NCI-H187 (cell line): ENCODE data around the gene PLBD2.

Source experiments
- DNase-seq, 2 experiments: peaks; one replicate each; lab custom pipeline; 2025; lab: John Stamatoyannopoulos, UW

Gene PLBD2

DNA sequence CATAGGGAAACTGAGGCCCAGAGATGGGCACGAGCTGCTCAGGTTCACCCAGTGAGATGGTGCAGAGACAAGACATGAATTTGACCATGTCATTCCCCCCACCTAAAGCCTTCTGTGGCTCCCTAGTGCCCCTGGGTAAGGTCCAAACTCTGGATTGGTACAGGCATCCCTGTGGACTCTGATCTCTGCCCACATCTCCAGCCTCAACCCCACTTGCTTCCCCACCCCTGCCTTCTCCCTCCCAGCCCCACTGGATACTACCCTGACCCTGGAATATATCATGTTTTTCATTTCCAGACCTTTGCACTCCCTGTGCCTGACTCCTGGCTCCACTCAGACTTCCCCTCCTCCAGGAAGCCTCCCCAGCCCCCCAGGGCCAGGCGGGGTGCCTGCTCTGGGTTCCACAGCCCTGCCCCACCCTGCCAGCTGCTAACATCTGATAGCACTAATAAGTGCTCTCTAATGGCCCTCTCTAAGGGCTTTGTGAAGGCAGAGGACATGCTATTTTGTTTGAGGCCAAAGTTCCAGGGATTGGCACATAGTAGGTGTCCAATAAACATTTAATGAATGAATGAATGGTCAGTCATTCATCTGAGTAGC is 62.7 kb downstream of the PLBD2 start:
- no peak for DNase-seq

- no peak for DNase-seq
These were observed 63.9 kb downstream of the PLBD2 start, which contains the start of gene SDSL for GRCh38 chr12:113422030-113422885. SDSL (plus strand) TSS chr12:113422380; CDS start chr12:113427983, 5,603 bp downstream.

DNA sequence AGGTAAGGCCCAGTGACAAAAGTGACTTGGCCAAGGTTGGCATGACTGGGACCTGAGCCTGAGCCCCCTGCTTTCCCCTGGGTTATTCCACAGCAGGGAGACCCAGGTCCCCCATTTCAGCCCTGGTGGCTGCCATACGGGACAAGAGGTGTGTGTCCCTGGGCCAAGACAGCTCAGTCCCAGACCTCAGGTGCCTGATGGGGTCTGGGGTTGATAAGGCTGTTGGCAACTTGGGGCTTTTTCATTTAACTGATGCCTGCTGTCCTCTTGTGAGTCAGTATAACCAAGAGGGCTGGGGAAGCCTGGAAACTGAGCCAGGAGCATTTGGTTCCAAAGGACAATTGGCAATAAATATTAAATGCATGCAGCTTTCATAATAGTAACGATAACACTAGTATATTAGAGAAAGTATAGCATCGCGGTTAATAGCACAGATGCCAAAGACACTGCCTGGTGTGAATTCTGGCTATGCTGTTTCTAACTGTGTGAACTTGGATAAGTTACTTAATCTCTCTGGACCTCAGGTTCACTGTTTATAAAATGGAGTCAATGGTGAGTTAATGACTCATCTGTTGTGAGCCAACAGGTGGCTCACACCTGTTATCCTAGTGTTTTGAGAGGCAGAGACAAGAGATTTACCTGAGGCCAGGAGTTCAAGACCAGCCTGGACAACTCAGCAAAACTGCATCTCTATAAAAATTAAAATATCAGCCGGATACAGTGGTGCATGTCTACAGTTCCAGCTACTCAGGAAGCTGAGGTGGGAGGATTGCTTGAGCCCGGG is 64.7 kb downstream of the PLBD2 start:
- DNase-seq: no peak

- no peak for DNase-seq
These were observed 66.1 kb downstream of the PLBD2 start for GRCh38 chr12:113424456-113424855.

- no peak for DNase-seq
These were observed 66.8 kb downstream of the PLBD2 start for GRCh38 chr12:113424915-113425823.

DNA sequence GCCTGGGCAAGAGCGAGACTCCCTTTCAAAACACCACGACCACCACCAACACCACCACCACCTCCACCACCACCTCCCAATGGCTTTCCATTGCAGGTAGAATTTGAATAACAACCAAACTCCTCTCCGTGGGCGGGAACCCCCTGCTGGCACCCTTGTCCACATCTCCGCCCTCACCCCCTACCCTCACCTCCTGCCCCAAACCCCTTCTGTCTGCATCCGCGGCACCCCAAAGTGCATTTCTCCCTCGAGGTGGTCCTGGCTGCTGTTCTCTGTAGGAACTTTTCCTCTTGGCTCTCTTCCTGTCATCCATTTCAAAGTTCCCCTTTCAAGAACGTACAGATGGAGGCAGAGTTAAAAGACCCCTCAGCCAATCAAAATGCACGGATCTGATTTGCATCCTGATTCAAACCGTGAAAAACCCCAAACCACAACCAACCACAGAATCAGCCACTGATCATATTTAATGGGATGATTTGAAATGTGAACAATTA is 67.6 kb downstream of the PLBD2 start:
- DNase-seq: no peak

DNA sequence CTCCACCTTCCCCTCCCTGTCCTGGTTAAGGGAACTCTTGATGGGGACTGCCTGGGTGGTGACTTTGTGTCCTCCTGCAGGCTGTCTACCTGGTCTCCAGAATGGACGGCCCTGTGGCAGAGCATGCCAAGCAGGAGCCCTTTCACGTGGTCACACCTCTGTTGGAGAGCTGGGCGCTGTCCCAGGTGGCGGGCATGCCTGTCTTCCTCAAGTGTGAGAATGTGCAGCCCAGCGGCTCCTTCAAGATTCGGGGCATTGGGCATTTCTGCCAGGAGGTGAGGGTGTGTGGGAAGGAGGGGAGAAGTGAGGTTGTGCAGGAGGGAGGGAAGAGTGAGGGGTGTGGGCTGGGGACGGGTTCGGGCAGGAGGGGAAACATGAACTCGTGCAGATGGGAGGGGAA is 69.5 kb downstream of the PLBD2 start:
- no peak for DNase-seq

- DNase-seq: no peak
These were observed 70.1 kb downstream of the PLBD2 start for GRCh38 chr12:113428482-113428881.

DNA sequence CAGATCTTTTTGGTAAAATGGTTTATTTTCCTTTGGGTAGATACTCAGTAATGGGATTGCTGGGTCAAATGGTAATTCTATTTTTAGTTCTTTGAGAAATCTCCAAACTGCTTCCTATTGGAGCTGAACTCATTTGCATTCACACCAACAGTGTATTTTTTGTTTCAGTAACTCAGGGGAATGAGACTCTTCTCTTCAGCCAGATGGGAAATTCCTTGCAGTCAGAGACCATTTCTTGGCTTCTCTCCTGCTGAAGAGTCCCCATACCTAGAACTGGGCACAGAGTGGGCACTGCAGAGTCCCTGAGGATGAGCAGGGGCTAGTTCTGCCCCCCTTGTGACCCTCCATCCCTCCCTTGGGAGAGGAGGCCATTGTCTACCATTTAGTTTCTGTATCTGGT is 74.6 kb downstream of the PLBD2 start:
- no peak for DNase-seq

- DNase-seq: no peak
These were observed 77.0 kb downstream of the PLBD2 start for GRCh38 chr12:113435367-113435766.

GRCh38 chr12:113436586-113436985 is 78.2 kb downstream of the PLBD2 start:
- DNase-seq: no peak

- no peak for DNase-seq
These were observed 78.8 kb downstream of the PLBD2 start for GRCh38 chr12:113436993-113437728.

DNA sequence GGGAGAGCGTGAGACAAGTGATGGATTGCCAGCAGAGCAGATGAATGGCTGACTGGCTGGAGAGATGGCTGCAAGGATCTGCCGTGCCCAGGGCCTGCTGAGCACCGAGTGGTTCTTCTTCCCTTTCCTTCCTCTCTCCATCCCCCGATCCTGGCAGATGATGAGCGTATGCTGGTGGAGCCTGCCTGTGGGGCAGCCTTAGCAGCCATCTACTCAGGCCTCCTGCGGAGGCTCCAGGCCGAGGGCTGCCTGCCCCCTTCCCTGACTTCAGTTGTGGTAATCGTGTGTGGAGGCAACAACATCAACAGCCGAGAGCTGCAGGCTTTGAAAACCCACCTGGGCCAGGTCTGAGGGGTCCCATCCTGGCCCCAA is 79.3 kb downstream of the PLBD2 start:
- no peak for DNase-seq

- DNase-seq: no peak
These were observed 80.3 kb downstream of the PLBD2 start for GRCh38 chr12:113438523-113439300.

DNA sequence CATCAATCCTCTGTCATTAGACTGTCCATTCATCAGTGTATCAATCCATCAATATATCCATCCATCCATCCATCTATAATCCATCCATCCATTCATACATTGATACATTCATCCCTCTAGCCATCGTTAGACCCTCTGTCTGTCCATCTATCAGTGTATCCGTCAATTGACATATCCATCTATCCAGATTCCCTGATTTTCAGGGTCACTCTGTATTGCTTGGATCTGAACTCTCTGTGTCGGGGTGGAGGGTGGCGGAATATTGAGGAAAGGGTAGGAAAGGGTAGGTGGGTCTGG is 80.9 kb downstream of the PLBD2 start:
- no peak for DNase-seq

GRCh38 chr12:113439606-113440030 is 81.2 kb downstream of the PLBD2 start:
- peak; percentile 12 to 44 for DNase-seq

DNA sequence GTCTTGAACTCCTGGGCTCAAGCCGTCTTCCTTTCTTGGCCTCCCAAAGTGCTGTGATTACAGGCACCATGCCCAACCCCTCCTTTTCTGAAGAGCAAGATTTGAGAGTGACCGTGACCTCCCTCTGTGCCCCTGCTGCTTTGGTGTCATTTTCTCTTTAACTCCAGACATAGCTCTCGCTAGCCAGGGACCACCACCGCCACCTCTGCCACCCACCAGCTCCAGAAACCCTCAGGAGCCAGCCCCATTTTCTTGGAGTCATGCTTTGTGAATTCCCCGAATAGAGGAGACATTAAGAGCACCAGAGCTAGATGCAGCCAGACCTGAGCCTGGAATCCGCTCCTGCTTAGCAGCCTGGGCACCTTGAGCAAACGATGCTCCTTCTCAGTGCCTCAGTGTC is 81.9 kb downstream of the PLBD2 start:
- DNase-seq: no peak
